Naive thymus-derived CD4-positive, alpha-beta T cell (primary cell): ENCODE measurements around the gene NOL4L. TPM values are rescaled to one million over a fixed set of nuclear protein-coding genes. Genes with fewer than 3 reads are reported as not detected.

ENCODE experiments used
- ATAC-seq: fragments of 150-1000 bp; cut with Tn5 transposase; 2 replicates; pipeline ENCODE4 v1.10.0; 2021; ENCODE audit warnings: mild to moderate bottlenecking, moderate library complexity
- CTCF ChIA-PET: fragments of 350-600 bp; sonication (Branson Sonifier 250); formaldehyde crosslinking; loops from one replicate; lab custom pipeline; 2021; ENCODE audit warnings: antibody characterized with exemption; lab: Charles Lee
- POLR2A ChIA-PET: fragments of 350-600 bp; sonication (Branson Sonifier 250); formaldehyde crosslinking; loops from one replicate; lab custom pipeline; 2021; ENCODE audit warnings: antibody characterized with exemption, inconsistent platforms; lab: Charles Lee
- DNase-seq, 9 donors: peaks; one replicate each; pipeline versions ENCODE4 v3.0.0 to v3.0.0-alpha.2; 2020 to 2022; ENCODE audit warnings: mixed read lengths in 1 of 9
- H3K27ac ChIP-seq: one replicate; pipeline ENCODE4 v1.7.0; 2013; ENCODE audit warnings: mild to moderate bottlenecking, low read depth, low read length, moderate library complexity
- H3K27me3 ChIP-seq, 2 donors: one replicate each; pipeline ENCODE4 v1.7.0; 2013; ENCODE audit warnings: low read length in 2 of 2, mild to moderate bottlenecking in 2 of 2, moderate library complexity in 2 of 2; ENCODE audit not compliant: control insufficient read depth in 2 of 2, insufficient read depth in 2 of 2
- H3K36me3 ChIP-seq, 3 experiments: 1 replicate in 2 of 3; 2 replicates in 1 of 3; pipeline ENCODE4 v1.7.0; 2013; ENCODE audit warnings: low read length in 3 of 3, mild to moderate bottlenecking in 3 of 3, moderate library complexity in 1 of 3; ENCODE audit not compliant: insufficient read depth in 3 of 3, control insufficient read depth in 2 of 3
- H3K4me1 ChIP-seq, 2 donors: one replicate each; pipeline ENCODE4 v1.7.0; 2013; ENCODE audit warnings: low read length in 2 of 2, mild to moderate bottlenecking in 2 of 2, moderate library complexity in 1 of 2; ENCODE audit not compliant: control insufficient read depth in 2 of 2, insufficient read depth in 2 of 2
- H3K4me3 ChIP-seq: 2 replicates; pipeline ENCODE4 v1.7.0; 2013; ENCODE audit warnings: mild to moderate bottlenecking, low read length
- H3K9me3 ChIP-seq, 3 experiments: 1 replicate in 2 of 3; 2 replicates in 1 of 3; pipeline ENCODE4 v1.7.0; 2013; ENCODE audit warnings: low read length in 3 of 3; ENCODE audit not compliant: control insufficient read depth in 2 of 3
- H3K27ac Mint-ChIP-seq, 9 donors: one replicate each; pipeline ENCODE4 v1.8.0; 2020 to 2022; ENCODE audit warnings: mixed read lengths in 9 of 9, mild to moderate bottlenecking in 8 of 9, moderate library complexity in 5 of 9, inconsistent platforms in 2 of 9
- H3K27me3 Mint-ChIP-seq, 5 donors: one replicate each; pipeline ENCODE4 v1.8.0; 2021 to 2022; ENCODE audit warnings: mixed read lengths in 5 of 5, mild to moderate bottlenecking in 1 of 5
- H3K36me3 Mint-ChIP-seq, 5 donors: one replicate each; pipeline ENCODE4 v1.8.0; 2020 to 2022; ENCODE audit warnings: mixed read lengths in 5 of 5, mild to moderate bottlenecking in 3 of 5, inconsistent platforms in 1 of 5
- H3K4me1 Mint-ChIP-seq, 7 donors: one replicate each; pipeline ENCODE4 v1.8.0; 2020 to 2022; ENCODE audit warnings: mixed read lengths in 7 of 7, mild to moderate bottlenecking in 3 of 7, inconsistent platforms in 1 of 7
- H3K4me3 Mint-ChIP-seq, 10 donors: one replicate each; pipeline ENCODE4 v1.8.0; 2020 to 2022; ENCODE audit warnings: mild to moderate bottlenecking in 10 of 10, mixed read lengths in 10 of 10, moderate library complexity in 6 of 10, inconsistent platforms in 2 of 10
- H3K9me3 Mint-ChIP-seq, 11 donors: one replicate each; pipeline ENCODE4 v1.8.0; 2020 to 2022; ENCODE audit warnings: mixed read lengths in 11 of 11, mild to moderate bottlenecking in 4 of 11, inconsistent platforms in 1 of 11, moderate library complexity in 1 of 11
- intact Hi-C, 2 donors: fragments of 100-400 bp; cut with micrococcal nuclease; formaldehyde crosslinking; loops; one replicate each; pipeline ENCODE4 v1.15.1; 2023
- polyA plus RNA-seq, 2 donors: library from polyadenylated mRNA; unstranded; fragments of 300-500 nt; fragmentation: Illumina TruSeq; gene quantifications; one replicate each; pipeline ENCODE4 v1.2.3, GENCODE V29; 2021
- total RNA-seq, 6 experiments: library from RNA in 5 of 6; stranded (reverse) in 5 of 6; gene quantifications; 1 replicate in 5 of 6; 2 replicates in 1 of 6; pipeline ENCODE4 v1.2.3 and lab custom pipeline; 2021 to 2026

Gene NOL4L
- total and polyA plus RNA-seq, 7 experiments from 2014 or later: 17.3 to 81.9 (median 62.7) TPM

- peaks cover 27 to 79% of the 10 kb centered on the region in 2 donors for H3K4me1 ChIP-seq
- no peaks in the 10 kb centered on the region for H3K27me3 ChIP-seq
- no peaks in the 10 kb centered on the region for H3K9me3 ChIP-seq
- Mint-ChIP-seq H3K4me3 (peak overlapping the region in 9 of 10 donors; percentile 67 to 87 (median 76)), H3K36me3 (peaks cover 0 to 20% (median 11%) of the 10 kb centered on the region in 5 donors), H3K9me3 (no peaks in the 10 kb centered on the region), H3K27me3 (no peaks in the 10 kb centered on the region), H3K4me1 (peaks cover 67 to 99% (median 89%) of the 10 kb centered on the region in 7 donors), H3K27ac (peak overlapping the region; percentile 55 to 97 (median 95))
- H3K36me3 ChIP-seq: no peaks in the 10 kb centered on the region
- ChIA-PET CTCF (interaction anchor here (0.6 to 11.4 kb wide), 4 partner anchors 8 to 123 kb away, joined by 3 to 320 read pairs (median 6); no protein-coding TSS in a partner anchor), POLR2A (interaction anchor here (1.4 to 26.0 kb wide), 5 partner anchors 4 to 123 kb away, joined by 4 to 623 read pairs (median 13); partner anchors contain the start of gene NOL4L)
- DNase-seq (no peak), ATAC-seq (no peak)
- no peak overlapping the region for H3K4me3 ChIP-seq
- intact Hi-C loops: loop anchor here in 1 of 2 donors (1.0 kb wide), 1 partner anchor 7 kb away; no protein-coding TSS in a partner anchor
- peak overlapping the region; percentile 73 for H3K27ac ChIP-seq
Measured at GRCh38 chr20:32528905-32529670, 56.0 kb downstream of the NOL4L start.

GRCh38 chr20:32528171-32528891, 56.8 kb downstream of the NOL4L start:
- Histone ChIP-seq H3K4me3 (no peak overlapping the region), H3K36me3 (no peaks in the 10 kb centered on the region), H3K4me1 (peaks cover 21 to 79% of the 10 kb centered on the region in 2 donors), H3K9me3 (no peaks in the 10 kb centered on the region), H3K27me3 (no peaks in the 10 kb centered on the region), H3K27ac (peak overlapping the region; percentile 73)
- Mint-ChIP-seq H3K27me3 (no peaks in the 10 kb centered on the region), H3K4me1 (peaks cover 65 to 99% (median 89%) of the 10 kb centered on the region in 7 donors), H3K27ac (peak overlapping the region; percentile 55 to 97 (median 95)), H3K4me3 (peak overlapping the region; percentile 51 to 87 (median 76)), H3K36me3 (peaks cover 0 to 20% (median 11%) of the 10 kb centered on the region in 5 donors), H3K9me3 (no peaks in the 10 kb centered on the region)
- ATAC-seq: peak; percentile 58
- intact Hi-C loops: loop anchor here in 1 of 2 donors (1.0 kb wide), 1 partner anchor 8 kb away; no protein-coding TSS in a partner anchor
- ChIA-PET CTCF (interaction anchor here (0.6 to 11.4 kb wide), 6 partner anchors 8 to 126 kb away, joined by 3 to 320 read pairs (median 4); no protein-coding TSS in a partner anchor), POLR2A (interaction anchor here (1.1 to 26.0 kb wide), 6 partner anchors 5 to 124 kb away, joined by 3 to 623 read pairs (median 10); partner anchors contain the start of gene NOL4L)
- DNase-seq: peak in 5 of 9 donors; percentile 40 to 51 (median 45)

GRCh38 chr20:32527447-32528055, 57.6 kb downstream of the NOL4L start:
- ChIA-PET POLR2A (interaction anchor here (1.1 to 26.0 kb wide), 6 partner anchors 6 to 124 kb away, joined by 3 to 623 read pairs (median 10); partner anchors contain the start of gene NOL4L), CTCF (interaction anchor here (0.9 to 11.4 kb wide), 5 partner anchors 9 to 127 kb away, joined by 3 to 320 read pairs (median 4); no protein-coding TSS in a partner anchor)
- no peaks in the 10 kb centered on the region for H3K9me3 ChIP-seq
- peaks cover 71 to 99% (median 89%) of the 10 kb centered on the region in 7 donors for H3K4me1 Mint-ChIP-seq
- ATAC-seq (no peak), DNase-seq (no peak)
- H3K9me3 Mint-ChIP-seq: no peaks in the 10 kb centered on the region
- H3K27me3 Mint-ChIP-seq: no peaks in the 10 kb centered on the region
- intact Hi-C loops: loop anchor here in 1 of 2 donors (1.0 kb wide), 1 partner anchor 9 kb away; no protein-coding TSS in a partner anchor
- peak overlapping the region; percentile 26 to 87 (median 76) for H3K4me3 Mint-ChIP-seq
- H3K27ac ChIP-seq: peak overlapping the region; percentile 73
- peak overlapping the region; percentile 66 to 97 (median 95) for H3K27ac Mint-ChIP-seq
- peak overlapping the region; percentile 23 for H3K4me3 ChIP-seq
- no peaks in the 10 kb centered on the region for H3K36me3 ChIP-seq
- H3K36me3 Mint-ChIP-seq: peaks cover 0 to 18% (median 11%) of the 10 kb centered on the region in 5 donors
- no peaks in the 10 kb centered on the region for H3K27me3 ChIP-seq
- peaks cover 21 to 80% of the 10 kb centered on the region in 2 donors for H3K4me1 ChIP-seq

GRCh38 chr20:32527052-32527446, 58.1 kb downstream of the NOL4L start:
- H3K4me1 ChIP-seq: peaks cover 26 to 80% of the 10 kb centered on the region in 2 donors
- H3K27ac ChIP-seq: peak overlapping the region; percentile 73
- Mint-ChIP-seq H3K27me3 (no peaks in the 10 kb centered on the region), H3K36me3 (peaks cover 0 to 20% (median 10%) of the 10 kb centered on the region in 5 donors), H3K27ac (peak overlapping the region; percentile 66 to 97 (median 95)), H3K9me3 (no peaks in the 10 kb centered on the region), H3K4me3 (peak overlapping the region; percentile 26 to 87 (median 76)), H3K4me1 (peaks cover 71 to 99% (median 89%) of the 10 kb centered on the region in 7 donors)
- CTCF ChIA-PET: interaction anchor here (0.7 to 11.4 kb wide), 5 partner anchors 10 to 127 kb away, joined by 3 to 320 read pairs (median 4); no protein-coding TSS in a partner anchor
- no peaks in the 10 kb centered on the region for H3K36me3 ChIP-seq
- no peaks in the 10 kb centered on the region for H3K27me3 ChIP-seq
- POLR2A ChIA-PET: interaction anchor here (0.9 to 26.0 kb wide), 4 partner anchors 6 to 58 kb away, joined by 3 to 623 read pairs (median 318); partner anchors contain the start of gene NOL4L
- ATAC-seq: peak; percentile 16
- intact Hi-C loops: no loop called here
- no peaks in the 10 kb centered on the region for H3K9me3 ChIP-seq
- no peak for DNase-seq
- no peak overlapping the region for H3K4me3 ChIP-seq

GRCh38 chr20:32526541-32526940, 58.6 kb downstream of the NOL4L start:
- H3K27ac Mint-ChIP-seq: peak overlapping the region; percentile 60 to 97 (median 95)
- H3K4me1 Mint-ChIP-seq: peaks cover 71 to 99% (median 89%) of the 10 kb centered on the region in 7 donors
- no peak for DNase-seq
- ATAC-seq: no peak
- no peaks in the 10 kb centered on the region for H3K27me3 Mint-ChIP-seq
- H3K36me3 Mint-ChIP-seq: peaks cover 0 to 20% (median 6%) of the 10 kb centered on the region in 5 donors
- Histone ChIP-seq H3K4me1 (peaks cover 31 to 84% of the 10 kb centered on the region in 2 donors), H3K27ac (peak overlapping the region; percentile 73), H3K9me3 (no peaks in the 10 kb centered on the region), H3K36me3 (no peaks in the 10 kb centered on the region), H3K27me3 (no peaks in the 10 kb centered on the region), H3K4me3 (no peak overlapping the region)
- H3K9me3 Mint-ChIP-seq: no peaks in the 10 kb centered on the region
- H3K4me3 Mint-ChIP-seq: peak overlapping the region; percentile 26 to 87 (median 72)
- ChIA-PET POLR2A (interaction anchor here (0.5 to 26.0 kb wide), 4 partner anchors 7 to 56 kb away, joined by 3 to 623 read pairs (median 313); no protein-coding TSS in a partner anchor), CTCF (interaction anchor here (0.7 to 11.4 kb wide), 5 partner anchors 10 to 127 kb away, joined by 3 to 320 read pairs (median 4); no protein-coding TSS in a partner anchor)
- intact Hi-C loops: no loop called here
